Heart left ventricle (tissue), 16 donors: ENCODE measurements around the gene ITPK1. TPM values are rescaled to one million over a fixed set of nuclear protein-coding genes. Genes with fewer than 3 reads are reported as not detected.

Experiments
- ATAC-seq, 4 donors: fragments of 200-7000 bp; cut with Tn5 transposase; one replicate each; pipeline ENCODE4 v1.9.1; 2020 to 2022; ENCODE audit warnings: moderate library complexity in 4 of 4, mild to moderate bottlenecking in 3 of 4, moderate number of reproducible peaks in 1 of 4
- DNase-seq, 5 donors: peaks; one replicate each; pipeline ENCODE4 v3.0.0-alpha.2; 2020
- H3K27ac ChIP-seq, 12 donors: fragments of 200-600 bp; sonication (generic) in 4 of 12; one replicate each; pipeline versions ENCODE4 v1.5.0 to v1.8.0; 2016 to 2022; ENCODE audit warnings: mild to moderate bottlenecking in 2 of 12
- H3K27me3 ChIP-seq, 9 donors: fragments of 200-600 bp; sonication (generic) in 2 of 9; one replicate each; pipeline versions ENCODE4 v1.5.1 to v1.8.0; 2016 to 2022; ENCODE audit warnings: mild to moderate bottlenecking in 3 of 9
- H3K36me3 ChIP-seq, 9 donors: fragments of 200-600 bp; sonication (generic) in 2 of 9; one replicate each; pipeline versions ENCODE4 v1.5.0 to v1.8.0; 2018 to 2022; ENCODE audit warnings: mild to moderate bottlenecking in 2 of 9
- H3K4me1 ChIP-seq, 12 donors: fragments of 200-600 bp; sonication (generic) in 4 of 12; one replicate each; pipeline versions ENCODE4 v1.5.0 to v1.8.0; 2016 to 2022; ENCODE audit warnings: mild to moderate bottlenecking in 3 of 12
- H3K4me3 ChIP-seq, 12 donors: fragments of 200-600 bp; sonication (generic) in 4 of 12; one replicate each; pipeline versions ENCODE4 v1.5.0 to v1.8.0; 2017 to 2022; ENCODE audit warnings: mild to moderate bottlenecking in 9 of 12, moderate library complexity in 4 of 12
- H3K9me3 ChIP-seq, 12 donors: fragments of 200-600 bp; sonication (generic) in 4 of 12; one replicate each; pipeline versions ENCODE4 v1.5.0 to v1.8.0; 2016 to 2022; ENCODE audit warnings: mild to moderate bottlenecking in 1 of 12
- POLR2A ChIP-seq, 2 donors: fragments of 450-650 bp; IDR thresholded peaks; one replicate each; pipeline ENCODE4 v1.6.1; 2017; ENCODE audit warnings: antibody characterized with exemption in 2 of 2, mild to moderate bottlenecking in 2 of 2, moderate library complexity in 2 of 2
- WGBS, 4 donors: extraction: QIAGEN DNeasy Blood & Tissue Kit in 2 of 4; methylation state at CpG; one replicate each; pipeline versions ENCODE4 v1.1.5 to v1.1.7; 2013 to 2018; 5-methylcytosine and 5-hydroxymethylcytosine counted together
- intact Hi-C, 10 donors: fragments of 100-400 bp; cut with DNase I; formaldehyde crosslinking; loops; one replicate each; pipeline versions ENCODE4 v1.11.1 to v1.14.2; 2022
- polyA plus RNA-seq, 2 donors: library from polyadenylated mRNA; stranded (reverse); fragments of 200-250 nt; gene quantifications; one replicate each; pipeline ENCODE4 v1.2.3, GENCODE V29; 2013
- total RNA-seq, 9 donors: library from RNA; depleted of rRNA in 2 of 9; stranded (reverse); fragments of >200 nt in 2 of 9; fragmentation: NEBNext Ultra II Directional in 3 of 9; extraction: Animal tissue kit (Norgen Biotek cat#: 25700) in 3 of 9; gene quantifications; one replicate each; pipeline versions ENCODE4 v1.1.0 to v1.2.4, GENCODE V29; 2016 to 2023
- TF ChIP-seq, protein P1 (sequence below), 12 donors: fragments of 200-600 bp; sonication (generic) in 4 of 12; IDR thresholded peaks; one replicate each; pipeline versions ENCODE4 v1.5.0 to v1.8.0; 2018 to 2022; ENCODE audit warnings: antibody characterized with exemption in 12 of 12, mild to moderate bottlenecking in 5 of 12
- donor health status: ischemic (EF 13 %, LVEDD 7.1; RV severe dilation, severe dysfunction).
- donor health status: healthy with polysubstance abuse.
- donor health status: DM: no; HTN: yes; CAD: no.
- donor health status: DM: no; HTN: no; CAD: no.
- donor health status: ischemic (EF 25% LVEDD 6.9; RV normal size, moderate dysfunction).
- donor health status: ischemic (EF 25% LVEDD 5.7; RV mildly dilated, moderate dysfunction).
- donor health status: healthy.
- donor health status: DM: yes; HTN: yes; CAD: no.
- donor health status: ischemic (EF 35%, LVEDD 5.7; RV mildly dilated, moderate dysfunction).
- donor health status: nonischemic (EF 11% LVEDD 7.7; RV severe dilation, severe dysfunction).
- donor health status: DM: yes; HTN: yes; CAD: no.
- donor health status: PGD.
- donor health status: ischemic (EF 29% LVEDD 5.4; RV normal size, mild dysfunction).
- donor health status: nonischemic (EF 23%, LVEDD 6.1; RV moderate dilation, normal function).

Gene ITPK1
- total and polyA plus RNA-seq, 11 donors: 44.5 to 158 (median 91.0) TPM

GRCh38 chr14:92988786-92989755 lies 126.7 kb downstream of the ITPK1 start:
- peaks cover 0 to 22% (median 0%) of the 10 kb centered on the region in 9 donors for H3K36me3 ChIP-seq
- H3K27me3 ChIP-seq: no peaks in the 10 kb centered on the region
- DNase-seq: peak in 3 of 5 donors; percentile 11 to 18 (median 13)
- no peak overlapping the region for H3K4me3 ChIP-seq
- TF ChIP-seq, protein P1, sequence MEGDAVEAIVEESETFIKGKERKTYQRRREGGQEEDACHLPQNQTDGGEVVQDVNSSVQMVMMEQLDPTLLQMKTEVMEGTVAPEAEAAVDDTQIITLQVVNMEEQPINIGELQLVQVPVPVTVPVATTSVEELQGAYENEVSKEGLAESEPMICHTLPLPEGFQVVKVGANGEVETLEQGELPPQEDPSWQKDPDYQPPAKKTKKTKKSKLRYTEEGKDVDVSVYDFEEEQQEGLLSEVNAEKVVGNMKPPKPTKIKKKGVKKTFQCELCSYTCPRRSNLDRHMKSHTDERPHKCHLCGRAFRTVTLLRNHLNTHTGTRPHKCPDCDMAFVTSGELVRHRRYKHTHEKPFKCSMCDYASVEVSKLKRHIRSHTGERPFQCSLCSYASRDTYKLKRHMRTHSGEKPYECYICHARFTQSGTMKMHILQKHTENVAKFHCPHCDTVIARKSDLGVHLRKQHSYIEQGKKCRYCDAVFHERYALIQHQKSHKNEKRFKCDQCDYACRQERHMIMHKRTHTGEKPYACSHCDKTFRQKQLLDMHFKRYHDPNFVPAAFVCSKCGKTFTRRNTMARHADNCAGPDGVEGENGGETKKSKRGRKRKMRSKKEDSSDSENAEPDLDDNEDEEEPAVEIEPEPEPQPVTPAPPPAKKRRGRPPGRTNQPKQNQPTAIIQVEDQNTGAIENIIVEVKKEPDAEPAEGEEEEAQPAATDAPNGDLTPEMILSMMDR (IDR thresholded peaks at IDR 0.05): no peak
- no peak for TF ChIP-seq POLR2A (IDR thresholded peaks at IDR 0.05)
- no peak for ATAC-seq
- H3K4me1 ChIP-seq: peaks cover 0 to 78% (median 30%) of the 10 kb centered on the region in 12 donors
- H3K27ac ChIP-seq: peak overlapping the region in 2 of 12 donors; percentile 80 to 86
- H3K9me3 ChIP-seq: no peaks in the 10 kb centered on the region
- 92 to 97% (median 95%) methylated on average over 12 to 14 of the region's 14 CpGs for WGBS, 4 donors
- intact Hi-C loops: loop anchor here in 1 of 10 donors (5.0 kb wide), 1 partner anchor 53 kb away; no protein-coding TSS in a partner anchor

DNA sequence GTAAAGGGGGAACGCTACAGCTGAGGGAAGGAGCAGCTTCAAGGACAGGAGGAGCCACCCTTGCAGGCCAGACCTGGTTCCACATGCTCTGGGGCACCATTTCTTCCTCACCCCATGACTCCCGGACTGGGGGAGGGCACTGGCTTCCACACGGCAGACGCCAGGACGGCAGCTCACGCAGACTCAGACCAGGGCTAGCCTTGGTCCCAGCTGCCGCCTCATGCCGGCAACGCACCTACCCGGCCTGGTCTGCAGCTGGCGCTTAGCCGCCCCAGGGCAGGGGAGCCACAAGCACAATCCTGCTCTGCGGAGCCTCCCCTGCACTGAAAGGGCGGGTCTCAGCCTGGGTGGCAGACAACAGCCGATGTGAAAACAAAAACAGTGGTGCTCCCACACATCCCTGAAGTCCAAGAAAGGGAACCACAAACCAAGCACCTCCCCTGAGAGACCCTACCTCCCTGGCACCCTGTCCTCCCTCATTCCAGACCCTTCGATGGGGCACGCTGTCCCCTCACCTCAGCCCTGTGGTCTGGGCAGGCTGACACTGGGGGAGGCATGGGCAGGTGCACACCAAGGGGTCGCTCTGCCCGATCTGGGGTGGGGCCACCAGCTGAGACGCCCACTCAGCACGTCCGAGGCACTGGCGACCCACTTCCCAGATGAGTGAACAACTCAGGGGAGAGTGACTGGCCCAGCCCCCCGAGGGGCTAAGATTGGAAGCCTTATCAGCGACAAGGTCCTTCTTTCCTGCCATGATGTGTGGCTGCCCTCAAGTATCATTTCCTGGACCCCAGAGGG lies 127.8 kb downstream of the ITPK1 start:
- Histone ChIP-seq H3K4me1 (peaks cover 0 to 69% (median 28%) of the 10 kb centered on the region in 12 donors), H3K9me3 (no peaks in the 10 kb centered on the region), H3K27ac (peak overlapping the region in 7 of 12 donors; percentile 74 to 86 (median 80)), H3K4me3 (no peak overlapping the region), H3K27me3 (no peaks in the 10 kb centered on the region), H3K36me3 (peaks cover 0 to 11% (median 0%) of the 10 kb centered on the region in 9 donors)
- DNase-seq (peak in 3 of 5 donors; percentile 21 to 62 (median 22)), ATAC-seq (peak in 1 of 4 donors; percentile 4)
- 88 to 95% (median 94%) methylated on average over 18 to 25 of the region's 25 CpGs for WGBS, 4 donors
- intact Hi-C loops: loop anchor here in 1 of 10 donors (5.0 kb wide), 1 partner anchor 54 kb away; no protein-coding TSS in a partner anchor
- TF ChIP-seq, protein P1 (IDR thresholded peaks at IDR 0.05): no peak

DNA sequence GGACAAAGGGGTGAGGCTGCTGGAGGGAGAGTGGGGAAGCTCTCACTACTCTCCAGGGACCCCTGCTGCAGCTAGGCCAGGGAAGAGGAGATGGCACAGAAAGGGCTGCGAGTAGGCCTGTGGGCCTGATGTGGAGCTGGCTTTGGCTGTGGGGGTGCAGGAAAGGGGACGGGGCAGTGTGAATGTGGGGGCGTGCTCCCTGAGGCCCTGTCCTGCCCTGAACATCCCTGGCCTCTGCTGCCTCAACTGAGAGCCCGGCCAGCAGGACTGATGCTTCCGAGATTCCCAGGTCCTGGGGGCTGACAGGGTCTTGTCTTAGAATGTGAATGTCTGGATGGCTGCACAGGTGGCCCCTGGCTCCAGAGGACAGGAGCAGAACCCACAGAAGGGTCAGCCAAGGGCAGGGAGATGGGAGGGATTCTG lies 128.6 kb downstream of the ITPK1 start:
- peak overlapping the region in 11 of 12 donors; percentile 59 to 90 (median 79) for H3K27ac ChIP-seq
- no peak for ATAC-seq

More for the DNA sequence above, 128.6 kb downstream of the ITPK1 start:
- 81 to 92% (median 84%) methylated on average over 5 of the region's 5 CpGs for WGBS, 4 donors
- peak in 1 of 5 donors; percentile 22 for DNase-seq
- no peaks in the 10 kb centered on the region for H3K9me3 ChIP-seq
- intact Hi-C loops: loop anchor here in 1 of 10 donors (5.0 kb wide), 1 partner anchor 55 kb away; no protein-coding TSS in a partner anchor
- no peak overlapping the region for H3K4me3 ChIP-seq
- H3K27me3 ChIP-seq: no peaks in the 10 kb centered on the region
- H3K4me1 ChIP-seq: peaks cover 0 to 62% (median 28%) of the 10 kb centered on the region in 12 donors
- peaks cover 0 to 10% (median 0%) of the 10 kb centered on the region in 9 donors for H3K36me3 ChIP-seq
- no peak for TF ChIP-seq POLR2A (IDR thresholded peaks at IDR 0.05)
- TF ChIP-seq, protein P1 (IDR thresholded peaks at IDR 0.05): no peak
